Measurements from ENCODE around the gene ABHD5. TPM values are rescaled to one million over a fixed set of nuclear protein-coding genes. Genes with fewer than 3 reads are reported as not detected.

Gene ABHD5
- total and polyA plus RNA-seq, 10 of the 15 experiments (the other 5 are each of a cell fraction or from before 2014, with no cell fraction given): 5.5 to 24.4 (median 9.5) TPM

GRCh38 chr3:43748645-43749044 lies 57.9 kb downstream of the ABHD5 start:
- no peaks in the 10 kb centered on the region; a peak in 2 of 4 replicates for H3K27me3 ChIP-seq (replicated peaks in 1 of 2; ENCODE audit: control insufficient read depth in 2 of 2, insufficient read depth in 2 of 2, low read length in 1 of 2)
- in situ Hi-C loops (cut with MboI): no loop called here
- no peak overlapping the region for H3K9ac ChIP-seq (ENCODE audit: control insufficient read depth, insufficient read depth, low read length)
- FAIRE-seq (no peak), DNase-seq (ENCODE audit: low read depth, low spot score) (no peak), ATAC-seq (no peak)
- H3K36me3 ChIP-seq (ENCODE audit: control insufficient read depth in 2 of 2, insufficient read depth in 2 of 2, low read length in 1 of 2): no peaks in the 10 kb centered on the region
- intact Hi-C loops (cut with micrococcal nuclease; ENCODE audit: unreplicated experiment): no loop called here
- no peaks in the 10 kb centered on the region for H3K79me2 ChIP-seq (ENCODE audit: control insufficient read depth, insufficient read depth, low read length)
- POLR2A ChIA-PET: no interaction called here
- no peaks in the 10 kb centered on the region for H3K9me3 ChIP-seq (replicated peaks; ENCODE audit: control insufficient read depth, insufficient read depth, low read length)
- SMC1A ChIA-PET (ENCODE audit: uncharacterized antibody, unreplicated experiment): no interaction called here
- H3K4me3 ChIP-seq: no peak overlapping the region
- RAD21 ChIA-PET (ENCODE audit: unreplicated experiment): no interaction called here
- 59% methylated on average over 5 of the region's 5 CpGs for WGBS (ENCODE audit: insufficient coverage, insufficient replicate concordance, low lambda C conversion rate, missing lambda C conversion rate)
- BruUV-seq (replicated peaks): no TSS peak
- H3K4me1 ChIP-seq (ENCODE audit: control insufficient read depth, insufficient read depth, low read length): no peaks in the 10 kb centered on the region
- CTCF ChIA-PET: no interaction called here
- no peak overlapping the region for H3K4me2 ChIP-seq (ENCODE audit: control insufficient read depth, insufficient read depth)
- H2AFZ ChIP-seq (ENCODE audit: control insufficient read depth, low read depth, low read length): no peak overlapping the region
- TF ChIP-seq EGR1 (IDR thresholded peaks at IDR 0.05; ENCODE audit: borderline replicate concordance in 1 of 2, low read depth in 2 of 2, low read length in 2 of 2) (no peak), NRF1 (conservative IDR thresholded peaks at IDR 0.05; ENCODE audit: low read depth, low read length) (no peak), RELB (IDR thresholded peaks at IDR 0.05; ENCODE audit: low read depth) (no peak), BCLAF1 (IDR thresholded peaks at IDR 0.05) (no peak), ZBTB4 (CRISPR knock-in tag; IDR thresholded peaks at IDR 0.05) (no peak), CBFB (IDR thresholded peaks at IDR 0.05; ENCODE audit: low read depth) (no peak)
- H4K20me1 ChIP-seq (ENCODE audit: control insufficient read depth, insufficient read depth): no peaks in the 10 kb centered on the region
- no peak overlapping the region for H3K27ac ChIP-seq (ENCODE audit: control insufficient read depth, insufficient read depth)

Measured in GM12878 (cell line).